Astrocyte (in vitro differentiated cells and primary cell): ENCODE measurements around the gene PIGR. TPM values are rescaled to one million over a fixed set of nuclear protein-coding genes. Genes with fewer than 3 reads are reported as not detected.
A peak's percentile ranks its signal among the peaks of the same experiment; 100 is the strongest.

Source experiments
- DNase-seq: peaks from one replicate; pipeline ENCODE4 v3.0.0-alpha.2; 2010; ENCODE audit warnings: low read depth
- FAIRE-seq: peaks from 2 replicates; lab custom pipeline; 2011; peaks lifted over from hg19 to GRCh38; lab: Jason Lieb, UNC
- H2AFZ ChIP-seq: 2 replicates; pipeline ENCODE4 v1.6.0; 2012; ENCODE audit warnings: low read depth, low read length, inconsistent platforms
- H3K27ac ChIP-seq: 2 replicates; pipeline ENCODE4 v1.5.1; 2011; ENCODE audit warnings: low read depth, low read length, inconsistent platforms
- H3K27me3 ChIP-seq: 2 replicates; pipeline ENCODE4 v1.6.0; 2011; ENCODE audit warnings: low read length, inconsistent platforms; ENCODE audit not compliant: insufficient read depth
- H3K36me3 ChIP-seq: 2 replicates; pipeline ENCODE4 v1.5.1; 2011; ENCODE audit warnings: low read length, inconsistent platforms; ENCODE audit not compliant: insufficient read depth
- H3K4me1 ChIP-seq: 2 replicates; pipeline ENCODE4 v1.5.1; 2011; ENCODE audit warnings: low read length, inconsistent platforms; ENCODE audit not compliant: insufficient read depth
- H3K4me2 ChIP-seq: 2 replicates; pipeline ENCODE4 v1.6.0; 2012; ENCODE audit warnings: low read length, inconsistent platforms
- H3K4me3 ChIP-seq: 2 replicates; pipeline ENCODE4 v1.5.1; 2011; ENCODE audit warnings: low read depth, mild to moderate bottlenecking, low read length, inconsistent platforms; ENCODE audit not compliant: insufficient read depth
- H3K79me2 ChIP-seq: 2 replicates; pipeline ENCODE4 v1.6.0; 2012; ENCODE audit warnings: mild to moderate bottlenecking, low read length, inconsistent platforms; ENCODE audit not compliant: insufficient read depth
- H3K9ac ChIP-seq: 2 replicates; pipeline ENCODE4 v1.6.0; 2012; ENCODE audit warnings: mild to moderate bottlenecking, low read length, inconsistent platforms
- H3K9me3 ChIP-seq: 2 replicates; pipeline ENCODE4 v1.5.1; 2012; ENCODE audit warnings: low read depth, mild to moderate bottlenecking, low read length, inconsistent platforms; ENCODE audit not compliant: insufficient read depth
- H4K20me1 ChIP-seq: 2 replicates; pipeline ENCODE4 v1.6.0; 2012; ENCODE audit warnings: low read length, inconsistent platforms; ENCODE audit not compliant: insufficient read depth
- H3K27ac Mint-ChIP-seq: one replicate; pipeline ENCODE4 v1.8.0; 2021; ENCODE audit warnings: mild to moderate bottlenecking, mixed read lengths; ENCODE audit not compliant: unreplicated experiment
- H3K27me3 Mint-ChIP-seq: one replicate; pipeline ENCODE4 v1.8.0; 2021; ENCODE audit warnings: low read depth, mixed read lengths; ENCODE audit not compliant: unreplicated experiment
- H3K36me3 Mint-ChIP-seq: one replicate; pipeline ENCODE4 v1.8.0; 2021; ENCODE audit warnings: low read depth, mixed read lengths; ENCODE audit not compliant: unreplicated experiment
- H3K4me1 Mint-ChIP-seq: one replicate; pipeline ENCODE4 v1.8.0; 2021; ENCODE audit warnings: low read depth, mixed read lengths; ENCODE audit not compliant: unreplicated experiment
- H3K4me3 Mint-ChIP-seq: one replicate; pipeline ENCODE4 v1.8.0; 2021; ENCODE audit warnings: mild to moderate bottlenecking, moderate library complexity, mixed read lengths; ENCODE audit not compliant: unreplicated experiment
- H3K9me3 Mint-ChIP-seq: one replicate; pipeline ENCODE4 v1.8.0; 2021; ENCODE audit warnings: mild to moderate bottlenecking, mixed read lengths; ENCODE audit not compliant: unreplicated experiment
- CTCF ChIP-seq: IDR thresholded peaks from 2 replicates; pipeline ENCODE4 v1.5.1; 2011; ENCODE audit warnings: low read depth, mild to moderate bottlenecking, inconsistent platforms, low read length, moderate library complexity; ENCODE audit not compliant: insufficient read depth
- EZH2 ChIP-seq: IDR thresholded peaks from 2 replicates; pipeline ENCODE4 v1.6.1; 2012; ENCODE audit warnings: mild to moderate bottlenecking, low read length, inconsistent platforms; ENCODE audit not compliant: insufficient read depth
- total RNA-seq: library from RNA; stranded (reverse); gene quantifications from 2 replicates; pipeline ENCODE4 v1.2.1, GENCODE V29; 2021

Gene PIGR
- total RNA-seq, 1 donor from 2014 or later, result not detected

DNA sequence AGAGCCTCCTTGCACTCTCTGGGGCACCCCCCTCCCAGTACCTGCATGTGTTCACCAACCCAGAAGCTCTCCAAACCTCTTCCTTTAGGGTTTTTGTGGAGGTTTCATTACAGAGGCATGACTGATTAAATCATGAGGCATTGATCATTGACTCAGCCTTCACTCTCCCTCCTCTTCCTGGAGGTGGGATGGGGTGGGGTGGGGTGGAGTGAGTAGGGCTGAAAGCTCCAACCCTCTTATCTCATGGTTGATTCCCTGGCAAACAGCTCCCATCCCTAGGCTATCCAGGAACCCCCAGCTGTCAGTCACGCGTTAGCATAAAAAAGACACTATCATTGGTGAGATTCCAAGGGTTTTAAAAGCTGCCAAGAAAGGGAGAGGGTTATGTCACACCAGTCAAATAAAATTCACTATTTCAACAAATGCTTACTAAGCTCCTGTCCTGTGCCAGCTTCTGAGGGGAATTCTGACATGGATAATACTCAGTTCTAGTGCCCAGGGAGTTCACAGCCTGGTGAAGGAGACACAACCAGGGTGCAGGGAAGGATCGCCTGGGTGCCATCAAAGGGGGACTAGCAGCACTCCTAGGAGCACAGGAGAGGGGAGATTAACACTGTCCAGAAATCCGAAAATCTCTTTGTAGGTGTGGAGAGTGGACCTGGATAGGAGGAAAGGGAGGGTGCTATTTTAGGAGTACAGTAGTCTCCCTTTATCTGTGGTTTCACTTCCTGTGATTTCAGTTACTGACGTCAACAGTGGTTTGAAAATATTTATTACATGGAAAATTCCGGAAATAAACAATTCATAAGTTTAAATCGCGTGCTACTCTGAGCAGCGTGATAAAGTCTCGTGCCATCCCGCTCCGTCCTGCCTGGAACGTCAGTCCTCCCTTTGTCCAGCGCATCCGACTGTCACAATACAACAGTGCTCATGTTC is 55.9 kb downstream of the PIGR start:
- DNase-seq (peak; percentile 76), FAIRE-seq (no peak)
- peaks cover 2% of the 10 kb centered on the region for H3K9me3 Mint-ChIP-seq
- H3K9me3 ChIP-seq, result no peaks in the 10 kb centered on the region
- H3K79me2 ChIP-seq, result no peaks in the 10 kb centered on the region
- no peak overlapping the region for H3K9ac ChIP-seq
- H3K27ac Mint-ChIP-seq, result no peak overlapping the region
- H3K4me2 ChIP-seq, result peak overlapping the region; percentile 52
- no peak overlapping the region for H3K4me3 Mint-ChIP-seq
- no peak overlapping the region for H2AFZ ChIP-seq
- peaks cover 5% of the 10 kb centered on the region for H3K4me1 ChIP-seq
- H3K27me3 ChIP-seq, result peaks cover 1% of the 10 kb centered on the region
- peaks cover 18% of the 10 kb centered on the region for H3K4me1 Mint-ChIP-seq
- no peaks in the 10 kb centered on the region for H3K36me3 Mint-ChIP-seq
- no peaks in the 10 kb centered on the region for H3K36me3 ChIP-seq
- H3K27me3 Mint-ChIP-seq, result peaks cover 6% of the 10 kb centered on the region
- no peak for TF ChIP-seq EZH2
- TF ChIP-seq CTCF, result no peak
- no peak overlapping the region for H3K4me3 ChIP-seq
- H4K20me1 ChIP-seq, result no peaks in the 10 kb centered on the region
- H3K27ac ChIP-seq, result no peak overlapping the region

DNA sequence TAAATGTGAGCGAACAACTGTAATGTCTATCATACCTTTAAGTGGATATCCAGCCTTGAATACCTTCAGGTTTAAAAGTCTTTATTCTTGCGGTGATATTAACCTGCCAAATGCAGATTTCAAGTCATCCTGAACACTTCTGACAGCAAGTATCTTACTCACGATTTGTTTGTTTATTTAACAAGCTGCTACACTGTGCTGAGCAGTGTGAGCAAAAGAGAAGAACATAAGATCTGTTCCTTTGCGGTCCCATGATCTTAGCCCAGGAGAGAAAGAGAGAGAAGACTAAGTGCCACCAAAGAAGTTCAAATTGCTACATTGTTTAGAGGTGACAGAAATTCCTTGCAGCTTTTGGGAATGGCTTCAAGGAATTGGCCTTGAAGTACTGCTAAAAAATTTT is 58.6 kb downstream of the PIGR start:
- Mint-ChIP-seq H3K27ac (no peak overlapping the region), H3K4me1 (peaks cover 18% of the 10 kb centered on the region), H3K36me3 (no peaks in the 10 kb centered on the region), H3K4me3 (no peak overlapping the region), H3K27me3 (peaks cover 10% of the 10 kb centered on the region), H3K9me3 (peaks cover 2% of the 10 kb centered on the region)
- no peak for DNase-seq
- no peak overlapping the region for H3K9ac ChIP-seq
- no peaks in the 10 kb centered on the region for H3K79me2 ChIP-seq
- peaks cover 5% of the 10 kb centered on the region for H3K27me3 ChIP-seq
- H3K36me3 ChIP-seq, result no peaks in the 10 kb centered on the region
- TF ChIP-seq CTCF (no peak), EZH2 (no peak)
- H3K4me3 ChIP-seq, result no peak overlapping the region
- H4K20me1 ChIP-seq, result no peaks in the 10 kb centered on the region
- H3K4me2 ChIP-seq, result no peak overlapping the region
- no peaks in the 10 kb centered on the region for H3K9me3 ChIP-seq
- H3K4me1 ChIP-seq, result peaks cover 5% of the 10 kb centered on the region
- no peak overlapping the region for H2AFZ ChIP-seq
- FAIRE-seq, result no peak
- no peak overlapping the region for H3K27ac ChIP-seq

GRCh38 chr1:206886831-206887230 is 59.4 kb downstream of the PIGR start:
- TF ChIP-seq CTCF (no peak), EZH2 (no peak)
- H3K27ac Mint-ChIP-seq, result no peak overlapping the region
- H3K27me3 Mint-ChIP-seq, result peaks cover 14% of the 10 kb centered on the region
- H3K9ac ChIP-seq, result no peak overlapping the region
- H3K79me2 ChIP-seq, result no peaks in the 10 kb centered on the region
- peaks cover 5% of the 10 kb centered on the region for H3K4me1 ChIP-seq
- no peaks in the 10 kb centered on the region for H3K9me3 ChIP-seq
- H2AFZ ChIP-seq, result no peak overlapping the region
- peaks cover 5% of the 10 kb centered on the region for H3K27me3 ChIP-seq
- no peaks in the 10 kb centered on the region for H3K36me3 ChIP-seq
- H3K27ac ChIP-seq, result no peak overlapping the region
- FAIRE-seq (no peak), DNase-seq (no peak)
- H3K4me3 ChIP-seq, result no peak overlapping the region
- H3K9me3 Mint-ChIP-seq, result peaks cover 3% of the 10 kb centered on the region
- H3K4me1 Mint-ChIP-seq, result peaks cover 18% of the 10 kb centered on the region
- no peaks in the 10 kb centered on the region for H3K36me3 Mint-ChIP-seq
- H3K4me3 Mint-ChIP-seq, result no peak overlapping the region
- H4K20me1 ChIP-seq, result no peaks in the 10 kb centered on the region
- no peak overlapping the region for H3K4me2 ChIP-seq
